H1 (cell line): ENCODE measurements around the gene C2orf66. TPM values are rescaled to one million over a fixed set of nuclear protein-coding genes. Genes with fewer than 3 reads are reported as not detected.

Experiments
- CTCF ChIA-PET: fragments of 300-600 bp; sonication (Branson Sonifier 250); formaldehyde crosslinking; loops from one replicate; lab custom pipeline; 2021; ENCODE audit not compliant: partially characterized antibody; lab: Charles Lee
- POLR2A ChIA-PET: fragments of 300-600 bp; sonication (Branson Sonifier 250); formaldehyde crosslinking; loops from one replicate; lab custom pipeline; 2021; ENCODE audit warnings: inconsistent platforms; ENCODE audit not compliant: partially characterized antibody; lab: Charles Lee
- DNase-seq, 2 experiments: peaks; one replicate each; pipeline versions ENCODE4 v3.0.0 to v3.0.0-alpha.2; 2010 to 2022; ENCODE audit warnings: low spot score in 2 of 2, low read depth in 1 of 2, mixed read lengths in 1 of 2
- FAIRE-seq: peaks from 2 replicates; lab custom pipeline; 2011; peaks lifted over from hg19 to GRCh38; lab: Jason Lieb, UNC
- H2AFZ ChIP-seq: 2 replicates; pipeline ENCODE4 v1.8.1; 2012; ENCODE audit warnings: low read length, inconsistent platforms
- H2AK5ac ChIP-seq: 2 replicates; pipeline ENCODE4 v1.6.1; 2013; ENCODE audit warnings: low read depth, low read length
- H2BK120ac ChIP-seq: replicated peaks from 2 replicates; pipeline ENCODE3; 2013; ENCODE audit warnings: low read depth, low read length, inconsistent platforms
- H2BK12ac ChIP-seq: 2 replicates; pipeline ENCODE4 v1.6.1; 2013; ENCODE audit warnings: low read depth, low read length
- H2BK15ac ChIP-seq: 2 replicates; pipeline ENCODE4 v1.6.1; 2013; ENCODE audit warnings: low read length
- H2BK20ac ChIP-seq: 2 replicates; pipeline ENCODE4 v1.6.1; 2013; ENCODE audit warnings: low read length
- H2BK5ac ChIP-seq: 2 replicates; pipeline ENCODE4 v1.6.1; 2013; ENCODE audit warnings: low read depth, low read length
- H3K14ac ChIP-seq: 2 replicates; pipeline ENCODE4 v1.6.1; 2013; ENCODE audit warnings: inconsistent platforms; ENCODE audit not compliant: insufficient read length
- H3K18ac ChIP-seq: 2 replicates; pipeline ENCODE4 v1.6.1; 2013; ENCODE audit warnings: low read length; ENCODE audit errors: extremely low read depth
- H3K23ac ChIP-seq: 2 replicates; pipeline ENCODE4 v1.6.1; 2013; ENCODE audit warnings: inconsistent platforms; ENCODE audit not compliant: insufficient read length
- H3K23me2 ChIP-seq: 2 replicates; pipeline ENCODE4 v1.6.1; 2013; ENCODE audit warnings: low read depth, low read length
- H3K27ac ChIP-seq: 2 replicates; pipeline ENCODE4 v1.6.1; 2011; ENCODE audit warnings: low read depth, low read length, inconsistent platforms
- H3K27me3 ChIP-seq, 4 experiments: replicated peaks in 1 of 4; 1 replicate in 1 of 4; 2 replicates in 3 of 4; pipeline versions ENCODE4 v1.6.1 to v1.8.1; 2011 to 2013; ENCODE audit warnings: low read length in 3 of 4, mild to moderate bottlenecking in 3 of 4, inconsistent platforms in 2 of 4, mixed read lengths in 2 of 4, moderate library complexity in 1 of 4; ENCODE audit not compliant: control insufficient read depth in 3 of 4, insufficient read depth in 3 of 4; ENCODE audit errors: extremely low read depth in 1 of 4
- H3K36me3 ChIP-seq, 4 experiments: 2 replicates each; pipeline versions ENCODE4 v1.6.1 to v1.8.1; 2011 to 2013; ENCODE audit warnings: mild to moderate bottlenecking in 4 of 4, low read length in 3 of 4, moderate library complexity in 2 of 4, control low read depth in 1 of 4, inconsistent platforms in 1 of 4; ENCODE audit not compliant: insufficient read depth in 4 of 4, control insufficient read depth in 2 of 4
- H3K4ac ChIP-seq: replicated peaks from 2 replicates; pipeline ENCODE3; 2013; ENCODE audit warnings: low read length, low read depth, mixed read lengths, inconsistent platforms; ENCODE audit not compliant: insufficient read length
- H3K4me1 ChIP-seq, 4 experiments: replicated peaks in 1 of 4; 1 replicate in 1 of 4; 2 replicates in 3 of 4; pipeline versions ENCODE4 v1.6.1 to v1.8.1; 2011 to 2013; ENCODE audit warnings: low read length in 3 of 4, inconsistent platforms in 2 of 4, mixed read lengths in 1 of 4; ENCODE audit not compliant: insufficient read depth in 4 of 4, control insufficient read depth in 3 of 4
- H3K4me2 ChIP-seq, 2 experiments: 2 replicates each; pipeline versions ENCODE4 v1.6.1 to v1.8.1; 2011 to 2013; ENCODE audit warnings: low read depth in 2 of 2, low read length in 2 of 2, control low read depth in 1 of 2, inconsistent platforms in 1 of 2, mild to moderate bottlenecking in 1 of 2; ENCODE audit not compliant: insufficient read depth in 1 of 2
- H3K4me3 ChIP-seq, 4 experiments: fragments of 200-600, 300-600 bp in 1 of 4; sonication (generic), shearing (Covaris generic), sonication (Bioruptor Twin) in 1 of 4; 2 replicates each; pipeline versions ENCODE4 v1.5.1 to v1.8.1; 2011 to 2016; ENCODE audit warnings: low read length in 4 of 4, low read depth in 3 of 4, control low read depth in 2 of 4, inconsistent platforms in 2 of 4, mild to moderate bottlenecking in 2 of 4, mixed read lengths in 1 of 4, moderate library complexity in 1 of 4; ENCODE audit not compliant: insufficient read depth in 2 of 4; ENCODE audit errors: extremely low read depth in 1 of 4
- H3K56ac ChIP-seq: replicated peaks from 2 replicates; pipeline ENCODE3; 2013; ENCODE audit warnings: low read depth, mild to moderate bottlenecking, mixed read lengths, low read length, inconsistent platforms; ENCODE audit not compliant: insufficient read length
- H3K79me1 ChIP-seq: 2 replicates; pipeline ENCODE4 v1.6.1; 2013; ENCODE audit warnings: low read depth, low read length, control low read depth
- H3K79me2 ChIP-seq, 2 experiments: 2 replicates each; pipeline versions ENCODE4 v1.6.1 to v1.8.1; 2012 to 2013; ENCODE audit warnings: low read length in 2 of 2, mild to moderate bottlenecking in 2 of 2, inconsistent platforms in 1 of 2; ENCODE audit not compliant: insufficient read depth in 2 of 2, control insufficient read depth in 1 of 2
- H3K9ac ChIP-seq, 4 experiments: replicated peaks in 1 of 4; 1 replicate in 1 of 4; 2 replicates in 3 of 4; pipeline versions ENCODE4 v1.6.1 to v1.8.1; 2011 to 2013; ENCODE audit warnings: low read depth in 3 of 4, low read length in 3 of 4, control low read depth in 2 of 4, mild to moderate bottlenecking in 2 of 4, moderate library complexity in 2 of 4, inconsistent platforms in 1 of 4; ENCODE audit errors: extremely low read depth in 1 of 4
- H3K9me3 ChIP-seq, 2 experiments: 2 replicates each; pipeline versions ENCODE4 v1.6.1 to v1.8.1; 2012 to 2013; ENCODE audit warnings: mild to moderate bottlenecking in 2 of 2, moderate library complexity in 2 of 2, control low read depth in 1 of 2, inconsistent platforms in 1 of 2, low read depth in 1 of 2, low read length in 1 of 2, mixed read lengths in 1 of 2; ENCODE audit not compliant: insufficient read depth in 2 of 2
- H4K20me1 ChIP-seq, 2 experiments: replicated peaks in 1 of 2; 2 replicates each; pipeline versions ENCODE3 to v1.8.1; 2011 to 2013; ENCODE audit warnings: inconsistent platforms in 2 of 2, low read length in 2 of 2, mild to moderate bottlenecking in 1 of 2; ENCODE audit not compliant: insufficient read depth in 2 of 2, control insufficient read depth in 1 of 2
- H4K5ac ChIP-seq: 2 replicates; pipeline ENCODE4 v1.6.1; 2013; ENCODE audit warnings: low read length, low read depth, mixed read lengths, inconsistent platforms; ENCODE audit not compliant: insufficient read length
- H4K8ac ChIP-seq: 2 replicates; pipeline ENCODE4 v1.8.0; 2013; ENCODE audit warnings: mild to moderate bottlenecking, moderate library complexity, low read length, inconsistent platforms; ENCODE audit not compliant: insufficient read depth; ENCODE audit errors: extremely low read depth
- H4K91ac ChIP-seq: replicated peaks from 2 replicates; pipeline ENCODE3; 2013; ENCODE audit warnings: low read length, mixed read lengths, inconsistent platforms; ENCODE audit not compliant: insufficient read length
- ASH2L ChIP-seq: fragments of 200-600, 300-600 bp; sonication (generic); IDR thresholded peaks from one replicate; pipeline ENCODE4 v1.7.1; 2017; ENCODE audit warnings: low read length
- EP300 ChIP-seq, 2 experiments: IDR thresholded peaks; 1 replicate in 1 of 2; 2 replicates in 1 of 2; pipeline ENCODE4 v1.6.1; 2011 to 2012; ENCODE audit warnings: low read depth in 2 of 2, low read length in 2 of 2, mild to moderate bottlenecking in 2 of 2, borderline replicate concordance in 1 of 2, inconsistent platforms in 1 of 2, moderate library complexity in 1 of 2
- POLR2A ChIP-seq, 2 experiments: IDR thresholded peaks; 1 replicate in 1 of 2; 2 replicates in 1 of 2; pipeline ENCODE4 v1.6.1; 2011; ENCODE audit warnings: low read depth in 2 of 2, low read length in 2 of 2, mild to moderate bottlenecking in 2 of 2; ENCODE audit errors: control extremely low read depth in 1 of 2
- SAP30 ChIP-seq: fragments of 300-600 bp; sonication (generic); IDR thresholded peaks from 2 replicates; pipeline ENCODE4 v1.7.1; 2012; ENCODE audit warnings: low read length, moderate library complexity, mild to moderate bottlenecking, inconsistent platforms; ENCODE audit not compliant: insufficient read depth, insufficient replicate concordance
- YY1 ChIP-seq: IDR thresholded peaks from 2 replicates; pipeline ENCODE4 v1.6.1; 2011; ENCODE audit warnings: low read depth, mild to moderate bottlenecking, low read length
- whole genome bisulfite sequencing, 2 experiments: shearing (Covaris generic) in 1 of 2; methylation state at CpG; one replicate each; pipeline versions ENCODE4 v1.1.6 to v1.1.7; 2013 to 2015; ENCODE audit warnings: low lambda C conversion rate in 2 of 2, mixed read lengths in 2 of 2, inconsistent platforms in 1 of 2, low coverage in 1 of 2, missing lambda C conversion rate in 1 of 2; ENCODE audit not compliant: insufficient replicate concordance in 2 of 2, insufficient coverage in 1 of 2, insufficient read length in 1 of 2; ENCODE audit errors: extremely low coverage in 1 of 2, missing lambda C conversion rate in 1 of 2; 5-methylcytosine and 5-hydroxymethylcytosine counted together
- polyA plus RNA-seq, 7 experiments: library from polyadenylated mRNA; depleted of rRNA in 3 of 7; stranded (reverse) in 5 of 7; unstranded in 2 of 7; fragments of >200 nt in 5 of 7; fragments of 200-250 nt in 2 of 7; gene quantifications; 1 replicate in 5 of 7; 2 replicates in 1 of 7; 4 replicates in 1 of 7; pipeline versions ENCODE4 v1.2.1 to v1.2.3, GENCODE V29; 2011 to 2013; ENCODE audit warnings: missing spikeins in 2 of 7, mixed read lengths in 2 of 7
- total RNA-seq: library from RNA; stranded (reverse); fragmentation: NEBNext Ultra II Directional; extraction: Animal tissue kit (Norgen Biotek cat#: 25700); gene quantifications from 2 replicates; pipeline ENCODE4 v1.2.1, GENCODE V29; 2021

Gene C2orf66
- total and polyA plus RNA-seq, 2 of the 8 experiments (the other 6 are each of a cell fraction or from before 2014, with no cell fraction given): not detected

- H3K18ac ChIP-seq: no peak overlapping the region
- H2BK15ac ChIP-seq: no peak overlapping the region
- H3K23me2 ChIP-seq: no peaks in the 10 kb centered on the region
- no peak overlapping the region for H3K4ac ChIP-seq
- no peak overlapping the region for H2AK5ac ChIP-seq
- 88% methylated on average over 1 of the region's 1 CpG; no CpG with 5 or more reads in 1 of the 2 experiments for WGBS, 2 experiments
- H4K91ac ChIP-seq: no peak overlapping the region
- no peak overlapping the region for H2BK5ac ChIP-seq
- no peak overlapping the region for H3K14ac ChIP-seq
- H2BK120ac ChIP-seq: no peak overlapping the region
- no peak overlapping the region for H2BK20ac ChIP-seq
- no peak overlapping the region for H3K4me2 ChIP-seq
- ChIA-PET CTCF (interaction anchor here (0.7 to 1.3 kb wide), 3 partner anchors 16 to 330 kb away, joined by 3 to 9 read pairs (median 3); no protein-coding TSS in a partner anchor), POLR2A (interaction anchor here (1.5 kb wide), 1 partner anchor 33 kb away, joined by 4 read pairs; the partner anchor contains the start of gene GTF3C3)
- H2AFZ ChIP-seq: no peak overlapping the region
- H2BK12ac ChIP-seq: no peak overlapping the region
- no peaks in the 10 kb centered on the region for H3K4me1 ChIP-seq
- H3K27me3 ChIP-seq: no peaks in the 10 kb centered on the region
- no peak overlapping the region for H4K5ac ChIP-seq
- FAIRE-seq: no peak
- H3K27ac ChIP-seq: no peak overlapping the region
- no peaks in the 10 kb centered on the region for H3K79me2 ChIP-seq
- H3K36me3 ChIP-seq: peaks cover 0 to 73% (median 14%) of the 10 kb centered on the region in 4 experiments; a peak in 6 of 8 replicates
- no peak for DNase-seq
- H4K20me1 ChIP-seq: peaks cover 0 to 1% of the 10 kb centered on the region in 2 experiments
- H3K4me3 ChIP-seq: no peak overlapping the region
- H3K9me3 ChIP-seq: no peaks in the 10 kb centered on the region
- no peak overlapping the region for H3K23ac ChIP-seq
- H4K8ac ChIP-seq: no peak overlapping the region
- no peak overlapping the region for H3K9ac ChIP-seq
- H3K56ac ChIP-seq: no peak overlapping the region
- no peaks in the 10 kb centered on the region for H3K79me1 ChIP-seq
- TF ChIP-seq SAP30 (no peak), YY1 (no peak), ASH2L (no peak), POLR2A (IDR thresholded peaks at IDR 0.05; ENCODE audit: control extremely low read depth in 1 of 2, low read depth in 2 of 2, low read length in 2 of 2) (no peak), EP300 (IDR thresholded peaks at IDR 0.05; ENCODE audit: borderline replicate concordance in 1 of 2, low read depth in 2 of 2, low read length in 2 of 2) (no peak)
These were observed 42.1 kb downstream of the C2orf66 start for GRCh38 chr2:196767101-196767500.
